ENCODE data around the gene OSBPL9.

DNA sequence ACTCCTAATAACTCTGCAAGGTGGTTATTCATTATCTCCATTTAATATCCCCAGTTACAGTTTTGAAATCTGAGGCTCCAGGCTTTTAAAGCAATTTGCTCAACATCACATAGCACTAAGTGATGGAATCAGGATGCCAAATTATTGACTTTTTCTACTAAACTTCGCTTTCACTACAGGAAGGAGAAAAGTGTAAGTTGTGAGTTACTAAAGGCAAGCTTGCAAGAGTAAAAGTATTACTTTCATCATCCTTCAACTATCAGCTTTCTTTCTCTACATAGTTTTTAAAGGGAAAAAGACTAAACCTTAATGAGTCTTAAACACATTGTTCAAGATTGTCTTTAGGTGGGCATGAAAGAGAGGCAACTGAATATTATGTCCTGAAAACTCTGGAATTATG, 1.8 kb downstream of the OSBPL9 start:
- no peak for TF ChIP-seq EZH2 (IDR thresholded peaks at IDR 0.05)
- TF ChIP-seq FOXP2 (optimal IDR thresholded peaks at IDR 0.05; ENCODE audit: control extremely low read depth, extremely low read length, insufficient read depth) = no peak
